ENCODE results near the gene EFNA3.

The EFNA3 gene

DNA sequence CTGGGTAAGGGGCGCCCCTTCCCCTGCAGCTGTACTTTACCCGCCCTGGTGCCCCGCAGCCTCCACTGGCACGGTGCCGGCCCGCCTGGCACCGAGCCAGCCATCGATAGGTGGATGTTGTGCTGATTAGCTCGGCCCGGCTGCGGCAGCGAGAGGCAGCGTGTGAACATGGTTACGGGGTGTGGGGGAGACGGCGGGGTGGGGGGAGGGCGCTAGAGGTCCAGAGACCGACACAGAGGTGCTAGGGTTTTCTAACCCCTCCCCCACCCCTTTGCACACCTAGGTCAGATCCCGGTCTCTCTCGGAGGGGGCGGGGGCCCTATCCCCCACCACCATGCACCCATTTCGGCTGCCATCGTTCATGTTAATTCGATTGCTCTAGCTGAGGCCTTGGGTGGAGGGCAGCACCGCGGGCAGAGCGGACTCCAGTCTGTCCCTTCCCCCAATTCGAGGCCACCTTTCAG, 8.4 kb upstream of the EFNA3 start:
- no peaks in the 10 kb centered on the region for H4K20me1 ChIP-seq (ENCODE audit: low read depth, low read length)
- H3K4me3 ChIP-seq (ENCODE audit: insufficient read depth, low read length, poor library complexity, severe bottlenecking), result no peak overlapping the region
- no peak overlapping the region for H3K27ac ChIP-seq (ENCODE audit: low read depth, low read length)
- H3K4me2 ChIP-seq (ENCODE audit: low read depth, low read length, poor library complexity, severe bottlenecking), result no peak overlapping the region
- H3K9me3 ChIP-seq (ENCODE audit: insufficient read depth, low read length), result no peaks in the 10 kb centered on the region
- no peaks in the 10 kb centered on the region for H3K36me3 ChIP-seq (ENCODE audit: low read length)
- TF ChIP-seq, protein P1, sequence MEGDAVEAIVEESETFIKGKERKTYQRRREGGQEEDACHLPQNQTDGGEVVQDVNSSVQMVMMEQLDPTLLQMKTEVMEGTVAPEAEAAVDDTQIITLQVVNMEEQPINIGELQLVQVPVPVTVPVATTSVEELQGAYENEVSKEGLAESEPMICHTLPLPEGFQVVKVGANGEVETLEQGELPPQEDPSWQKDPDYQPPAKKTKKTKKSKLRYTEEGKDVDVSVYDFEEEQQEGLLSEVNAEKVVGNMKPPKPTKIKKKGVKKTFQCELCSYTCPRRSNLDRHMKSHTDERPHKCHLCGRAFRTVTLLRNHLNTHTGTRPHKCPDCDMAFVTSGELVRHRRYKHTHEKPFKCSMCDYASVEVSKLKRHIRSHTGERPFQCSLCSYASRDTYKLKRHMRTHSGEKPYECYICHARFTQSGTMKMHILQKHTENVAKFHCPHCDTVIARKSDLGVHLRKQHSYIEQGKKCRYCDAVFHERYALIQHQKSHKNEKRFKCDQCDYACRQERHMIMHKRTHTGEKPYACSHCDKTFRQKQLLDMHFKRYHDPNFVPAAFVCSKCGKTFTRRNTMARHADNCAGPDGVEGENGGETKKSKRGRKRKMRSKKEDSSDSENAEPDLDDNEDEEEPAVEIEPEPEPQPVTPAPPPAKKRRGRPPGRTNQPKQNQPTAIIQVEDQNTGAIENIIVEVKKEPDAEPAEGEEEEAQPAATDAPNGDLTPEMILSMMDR (IDR thresholded peaks at IDR 0.05; ENCODE audit: insufficient read depth, low read length, poor library complexity, severe bottlenecking), result no peak
- no peak for TF ChIP-seq EZH2phosphoT487 (conservative IDR thresholded peaks at IDR 0.05; ENCODE audit: low read length)
- H3K27me3 ChIP-seq (ENCODE audit: low read length), result no peaks in the 10 kb centered on the region
- H3K79me2 ChIP-seq (ENCODE audit: insufficient read depth, low read length), result no peaks in the 10 kb centered on the region
- peaks cover 8% of the 10 kb centered on the region; the same call in 1 of the 2 replicates for H3F3A ChIP-seq (ENCODE audit: insufficient read depth)
- H2AFZ ChIP-seq (ENCODE audit: low read depth, low read length, severe bottlenecking), result no peak overlapping the region
- H3K9me2 ChIP-seq (replicated peaks; ENCODE audit: insufficient read depth, low read length), result no peaks in the 10 kb centered on the region
- no peak overlapping the region for H3K9ac ChIP-seq (ENCODE audit: low read length)

DNA sequence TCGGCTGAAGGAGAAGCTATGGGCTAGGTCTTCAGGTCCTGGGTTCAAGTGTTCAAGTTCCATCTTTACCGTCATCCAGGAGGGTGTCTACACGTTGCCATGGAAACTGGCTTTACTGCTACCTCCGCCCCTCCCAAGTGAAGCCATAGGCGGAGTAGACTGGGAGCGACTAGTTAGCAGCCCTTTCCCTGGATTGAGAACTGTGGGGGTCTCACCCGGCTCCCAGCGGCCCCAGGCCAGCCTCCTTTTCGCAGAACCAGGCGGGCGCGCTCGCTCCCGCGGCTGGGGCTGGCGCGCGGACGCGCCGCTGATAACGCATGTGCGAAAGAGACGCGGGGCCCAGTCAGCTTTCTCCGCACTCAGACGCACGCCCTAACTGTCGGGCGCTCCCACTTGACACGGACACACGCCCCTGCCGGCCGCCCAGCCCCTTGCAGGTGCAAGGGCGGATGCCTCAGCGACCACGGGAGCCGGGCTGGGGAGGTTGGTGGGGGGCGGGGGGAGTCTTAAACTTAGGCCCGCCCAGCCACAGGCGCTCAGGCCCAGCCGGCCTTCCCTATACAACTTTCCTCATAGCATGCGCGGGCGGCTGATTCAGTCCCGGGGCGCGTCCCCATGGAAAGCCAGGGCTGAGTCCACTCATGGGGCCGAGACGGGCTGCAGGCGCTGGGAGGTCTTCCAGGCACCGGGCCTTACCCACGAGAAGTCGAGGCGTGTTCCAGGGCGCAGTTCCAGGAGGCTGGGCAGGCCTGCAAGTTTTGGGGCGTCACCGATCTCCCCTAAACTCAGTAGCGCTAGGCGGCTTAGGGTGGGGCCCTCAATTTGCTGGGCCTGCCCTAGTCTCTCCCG, 7.7 kb upstream of the EFNA3 start:
- H3K9me2 ChIP-seq (replicated peaks; ENCODE audit: insufficient read depth, low read length), result no peaks in the 10 kb centered on the region
- no peaks in the 10 kb centered on the region for H3K27me3 ChIP-seq (ENCODE audit: low read length)
- H3K9ac ChIP-seq (ENCODE audit: low read length), result no peak overlapping the region
- H3K27ac ChIP-seq (ENCODE audit: low read depth, low read length), result no peak overlapping the region
- H3K9me3 ChIP-seq (ENCODE audit: insufficient read depth, low read length), result no peaks in the 10 kb centered on the region
- H3K4me2 ChIP-seq (ENCODE audit: low read depth, low read length, poor library complexity, severe bottlenecking), result peak overlapping the region; percentile 6
- H3F3A ChIP-seq (ENCODE audit: insufficient read depth), result peaks cover 8% of the 10 kb centered on the region; the same call in 1 of the 2 replicates
- TF ChIP-seq EZH2phosphoT487 (conservative IDR thresholded peaks at IDR 0.05; ENCODE audit: low read length), result no peak
- TF ChIP-seq, protein P1 (IDR thresholded peaks at IDR 0.05; ENCODE audit: insufficient read depth, low read length, poor library complexity, severe bottlenecking), result peak; percentile 11
- H3K4me3 ChIP-seq (ENCODE audit: insufficient read depth, low read length, poor library complexity, severe bottlenecking), result no peak overlapping the region
- H2AFZ ChIP-seq (ENCODE audit: low read depth, low read length, severe bottlenecking), result no peak overlapping the region
- H3K79me2 ChIP-seq (ENCODE audit: insufficient read depth, low read length), result no peaks in the 10 kb centered on the region
- no peaks in the 10 kb centered on the region for H3K36me3 ChIP-seq (ENCODE audit: low read length)
- no peaks in the 10 kb centered on the region for H4K20me1 ChIP-seq (ENCODE audit: low read depth, low read length)

DNA sequence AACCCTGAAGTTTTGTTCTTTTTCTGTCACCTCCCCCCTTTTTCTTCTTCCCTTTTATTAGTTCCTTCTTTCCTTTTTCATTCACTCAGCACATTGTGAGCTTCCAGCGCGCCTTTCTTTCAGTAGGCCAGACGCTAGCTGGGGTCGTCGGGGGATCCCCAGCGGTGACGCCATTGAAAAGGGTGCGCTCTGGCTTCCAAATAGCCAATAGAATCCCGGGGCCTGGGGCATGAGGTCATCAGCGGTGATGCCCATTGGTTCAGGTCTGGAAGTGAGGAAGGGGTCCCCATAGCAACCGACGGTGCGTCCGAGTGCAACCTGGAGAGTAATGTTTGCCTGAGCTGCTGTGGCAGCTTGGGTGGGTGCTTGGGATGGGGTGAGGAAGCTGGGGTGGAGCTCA, 6.9 kb upstream of the EFNA3 start:
- no peak overlapping the region for H3K9ac ChIP-seq (ENCODE audit: low read length)
- no peak overlapping the region for H3K4me2 ChIP-seq (ENCODE audit: low read depth, low read length, poor library complexity, severe bottlenecking)
- H3K27ac ChIP-seq (ENCODE audit: low read depth, low read length), result no peak overlapping the region

More for the DNA sequence above, 6.9 kb upstream of the EFNA3 start:
- TF ChIP-seq, protein P1 (IDR thresholded peaks at IDR 0.05; ENCODE audit: insufficient read depth, low read length, poor library complexity, severe bottlenecking), result no peak
- TF ChIP-seq EZH2phosphoT487 (conservative IDR thresholded peaks at IDR 0.05; ENCODE audit: low read length), result no peak
- Histone ChIP-seq H3K36me3 (ENCODE audit: low read length) (no peaks in the 10 kb centered on the region), H3F3A (ENCODE audit: insufficient read depth) (peaks cover 8% of the 10 kb centered on the region; the same call in 1 of the 2 replicates), H3K27me3 (ENCODE audit: low read length) (no peaks in the 10 kb centered on the region), H3K79me2 (ENCODE audit: insufficient read depth, low read length) (no peaks in the 10 kb centered on the region), H4K20me1 (ENCODE audit: low read depth, low read length) (no peaks in the 10 kb centered on the region), H3K9me3 (ENCODE audit: insufficient read depth, low read length) (no peaks in the 10 kb centered on the region), H3K4me3 (ENCODE audit: insufficient read depth, low read length, poor library complexity, severe bottlenecking) (no peak overlapping the region), H3K9me2 (replicated peaks; ENCODE audit: insufficient read depth, low read length) (no peaks in the 10 kb centered on the region), H2AFZ (ENCODE audit: low read depth, low read length, severe bottlenecking) (no peak overlapping the region)

All from SU-DHL-6 (cell line).